Body of pancreas (tissue), 4 donors: ENCODE data around the gene GRIK1.

Experiments
- CTCF ChIP-seq, 7 experiments: fragments of 450-650 bp in 4 of 7; fragments of 200-600 bp in 3 of 7; sonication (generic) in 3 of 7; IDR thresholded peaks; one replicate each; pipeline ENCODE4 v1.5.1; 2016 to 2019; ENCODE audit warnings: antibody characterized with exemption in 7 of 7
- POLR2A ChIP-seq, 3 donors: fragments of 450-650 bp; IDR thresholded peaks; one replicate each; pipeline ENCODE4 v1.6.1; 2016; ENCODE audit warnings: antibody characterized with exemption in 3 of 3, mild to moderate bottlenecking in 2 of 3

GRCh38 chr21:29771491-29772066 is 168.2 kb downstream of the GRIK1 start:
- TF ChIP-seq CTCF (IDR thresholded peaks at IDR 0.05) (no peak), POLR2A (IDR thresholded peaks at IDR 0.05) (no peak)
